ENCODE data around the gene NPW. TPM values are rescaled to one million over a fixed set of nuclear protein-coding genes. Genes with fewer than 3 reads are reported as not detected.

Gene NPW
- total RNA-seq, 4 donors from 2014 or later = not detected

DNA sequence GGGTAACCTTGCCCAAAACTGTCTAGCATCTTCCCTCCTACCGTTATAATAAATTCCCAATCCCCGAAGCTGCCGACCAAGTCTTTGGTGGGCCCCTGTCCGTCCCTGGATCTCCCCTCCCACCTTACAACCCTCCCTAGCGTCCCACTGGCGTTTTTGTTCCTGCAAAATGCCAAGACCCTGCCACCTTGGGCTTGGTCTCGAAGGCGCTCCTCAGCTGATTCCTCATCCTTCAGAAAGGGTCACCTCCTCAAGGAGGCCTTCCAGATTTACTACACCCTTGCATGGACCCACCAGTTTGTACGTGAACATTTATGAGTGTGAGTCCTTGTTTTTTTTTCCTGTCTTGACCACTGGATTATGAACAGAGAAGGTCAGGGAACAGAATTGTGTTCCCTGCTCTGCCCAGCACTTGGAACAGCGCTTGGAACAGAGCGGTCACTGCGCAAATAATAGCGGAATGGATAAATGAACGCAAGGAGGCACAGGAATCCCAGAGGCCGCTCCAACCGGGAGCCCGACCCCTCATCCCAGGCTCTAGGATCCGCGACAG lies 36.5 kb upstream of the NPW start:
- H3K27ac ChIP-seq = peak overlapping the region; percentile 68 to 83 (median 78)

DNA sequence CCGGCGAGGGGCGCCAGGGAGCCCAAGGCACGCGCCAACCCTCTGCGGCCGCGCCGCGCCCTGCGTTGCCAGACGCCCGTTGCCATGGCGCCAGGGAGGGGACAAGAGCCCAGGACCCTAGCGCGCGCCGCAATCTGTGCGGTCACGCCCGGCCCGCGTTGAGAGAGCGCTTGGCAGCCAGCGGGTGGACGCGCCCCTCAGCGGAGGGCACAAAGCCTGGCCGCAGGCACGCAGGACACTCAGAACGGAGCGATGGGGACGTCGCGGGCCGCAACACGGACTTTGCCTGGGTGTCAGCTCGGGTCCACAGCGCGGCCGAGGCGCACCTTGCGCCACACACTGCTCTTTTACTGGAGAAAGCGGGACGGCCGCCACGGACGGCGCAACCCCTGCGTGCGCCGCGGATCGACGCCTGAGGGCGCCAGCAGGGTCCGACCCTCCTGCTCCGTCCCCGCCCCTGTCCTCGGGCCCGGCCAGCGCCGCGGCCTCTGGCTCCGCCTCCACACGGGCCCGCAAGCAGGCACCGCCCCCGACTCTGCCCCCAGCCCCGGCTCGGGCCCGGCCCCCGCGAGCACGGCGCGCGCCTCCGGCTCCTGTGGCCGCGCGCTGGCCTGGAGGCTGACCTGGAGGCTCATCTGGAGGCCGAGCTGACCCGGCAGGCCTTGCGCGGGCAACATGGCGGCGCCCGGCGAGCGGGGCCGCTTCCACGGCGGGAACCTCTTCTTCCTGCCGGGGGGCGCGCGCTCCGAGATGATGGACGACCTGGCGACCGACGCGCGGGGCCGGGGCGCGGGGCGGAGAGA lies 35.8 kb upstream of the NPW start, which contains the start of gene GFER:
Gene GFER (plus strand): TSS at position 650 of the 803 bp plus-strand sequence. CDS start 26 bp downstream, at position 676.
- ATAC-seq (peak; percentile 76 to 85), DNase-seq (peak; percentile 68 to 82)
- intact Hi-C loops (cut with DNase I; ENCODE audit: low total_unique reads) (loop anchor here (10.0 kb wide), 1 partner anchor 369 kb away; the partner anchor contains the start of genes CRAMP1 and IFT140), in situ Hi-C loops (cut with MboI; ENCODE audit: low sequenced_read_pairs in 4 of 4) (no loop called here)
- H3K27me3 ChIP-seq = peaks cover 4 to 5% (median 5%) of the 10 kb centered on the region in 3 donors
- peak within 1 kb of the TSS; percentile 74 to 91 (median 86) for H3K4me3 ChIP-seq
- peak within 1 kb of the TSS; percentile 68 to 83 (median 78) for H3K27ac ChIP-seq
- peaks cover 16 to 25% of the 10 kb centered on the region in 2 donors for H3K4me1 ChIP-seq
- H3K36me3 ChIP-seq = peaks cover 0 to 21% of the 10 kb centered on the region in 2 donors
- no peaks in the 10 kb centered on the region for H3K9me3 ChIP-seq
- TF ChIP-seq, protein P1, sequence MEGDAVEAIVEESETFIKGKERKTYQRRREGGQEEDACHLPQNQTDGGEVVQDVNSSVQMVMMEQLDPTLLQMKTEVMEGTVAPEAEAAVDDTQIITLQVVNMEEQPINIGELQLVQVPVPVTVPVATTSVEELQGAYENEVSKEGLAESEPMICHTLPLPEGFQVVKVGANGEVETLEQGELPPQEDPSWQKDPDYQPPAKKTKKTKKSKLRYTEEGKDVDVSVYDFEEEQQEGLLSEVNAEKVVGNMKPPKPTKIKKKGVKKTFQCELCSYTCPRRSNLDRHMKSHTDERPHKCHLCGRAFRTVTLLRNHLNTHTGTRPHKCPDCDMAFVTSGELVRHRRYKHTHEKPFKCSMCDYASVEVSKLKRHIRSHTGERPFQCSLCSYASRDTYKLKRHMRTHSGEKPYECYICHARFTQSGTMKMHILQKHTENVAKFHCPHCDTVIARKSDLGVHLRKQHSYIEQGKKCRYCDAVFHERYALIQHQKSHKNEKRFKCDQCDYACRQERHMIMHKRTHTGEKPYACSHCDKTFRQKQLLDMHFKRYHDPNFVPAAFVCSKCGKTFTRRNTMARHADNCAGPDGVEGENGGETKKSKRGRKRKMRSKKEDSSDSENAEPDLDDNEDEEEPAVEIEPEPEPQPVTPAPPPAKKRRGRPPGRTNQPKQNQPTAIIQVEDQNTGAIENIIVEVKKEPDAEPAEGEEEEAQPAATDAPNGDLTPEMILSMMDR (IDR thresholded peaks at IDR 0.05 in 4 of 5, conservative IDR thresholded peaks at IDR 0.05 in 1 of 5) = peak in 4 of 5 experiments; percentile 20 to 45 (median 35)
- peak; percentile 29 to 54 for TF ChIP-seq POLR2A (IDR thresholded peaks at IDR 0.05)

More for the DNA sequence above, 36.5 kb upstream of the NPW start:
- Histone ChIP-seq H3K4me1 (peaks cover 16 to 25% of the 10 kb centered on the region in 2 donors), H3K4me3 (peak overlapping the region; percentile 61 to 91 (median 81)), H3K27me3 (no peaks in the 10 kb centered on the region), H3K36me3 (peaks cover 0 to 28% of the 10 kb centered on the region in 2 donors), H3K9me3 (no peaks in the 10 kb centered on the region)
- in situ Hi-C loops (cut with MboI; ENCODE audit: low sequenced_read_pairs in 4 of 4) (no loop called here), intact Hi-C loops (cut with DNase I; ENCODE audit: low total_unique reads) (loop anchor here (10.0 kb wide), 1 partner anchor 368 kb away; the partner anchor contains the start of genes CRAMP1 and IFT140)
- DNase-seq (no peak), ATAC-seq (no peak)
- TF ChIP-seq POLR2A (IDR thresholded peaks at IDR 0.05) = no peak

DNA sequence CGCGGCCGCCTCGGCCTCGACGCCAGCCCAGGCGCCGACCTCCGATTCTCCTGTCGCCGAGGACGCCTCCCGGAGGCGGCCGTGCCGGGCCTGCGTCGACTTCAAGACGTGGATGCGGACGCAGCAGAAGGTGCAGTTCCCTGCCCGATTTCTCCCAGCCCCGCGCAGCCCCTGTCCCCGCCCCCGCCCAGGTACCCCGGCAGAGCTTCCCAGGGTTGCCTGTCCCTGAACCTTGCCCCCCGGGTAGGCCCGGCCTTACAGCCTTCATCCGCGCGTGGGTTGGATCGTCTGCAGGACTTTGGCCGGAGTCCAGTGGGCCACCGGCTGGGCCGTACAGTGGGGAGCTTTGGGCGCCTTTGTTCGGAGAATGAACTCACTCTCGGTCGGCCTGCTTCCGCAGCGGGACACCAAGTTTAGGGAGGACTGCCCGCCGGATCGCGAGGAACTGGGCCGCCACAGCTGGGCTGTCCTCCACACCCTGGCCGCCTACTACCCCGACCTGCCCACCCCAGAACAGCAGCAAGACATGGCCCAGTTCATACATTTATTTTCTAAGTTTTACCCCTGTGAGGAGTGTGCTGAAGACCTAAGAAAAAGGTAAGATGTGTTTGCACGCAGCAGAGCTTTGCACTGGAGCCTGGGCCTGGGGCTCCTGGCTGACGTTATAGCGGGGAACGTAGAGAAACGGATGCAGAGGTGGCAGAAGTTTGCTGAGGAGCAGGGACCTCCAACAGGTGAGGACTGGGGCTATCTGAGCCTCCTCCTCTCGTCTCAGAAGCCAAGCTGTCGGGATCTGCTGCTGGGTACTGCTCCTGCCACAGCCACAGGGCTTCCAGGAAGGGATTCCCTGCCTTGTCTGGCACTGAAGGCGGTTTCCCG lies 35.0 kb upstream of the NPW start:
- peak overlapping the region; percentile 74 to 91 (median 86) for H3K4me3 ChIP-seq
- H3K27me3 ChIP-seq = peaks cover 12 to 14% (median 13%) of the 10 kb centered on the region in 3 donors
- peaks cover 0 to 20% of the 10 kb centered on the region in 2 donors for H3K36me3 ChIP-seq
- TF ChIP-seq, protein P1 (IDR thresholded peaks at IDR 0.05 in 4 of 5, conservative IDR thresholded peaks at IDR 0.05 in 1 of 5) = no peak
- no peak for TF ChIP-seq POLR2A (IDR thresholded peaks at IDR 0.05)
- DNase-seq = no peak
- intact Hi-C loops (cut with DNase I; ENCODE audit: low total_unique reads) = loop anchor here (10.0 kb wide), 1 partner anchor 370 kb away; the partner anchor contains the start of genes CRAMP1 and IFT140
- in situ Hi-C loops (cut with MboI; ENCODE audit: low sequenced_read_pairs in 4 of 4) = no loop called here
- peak; percentile 6 to 23 for ATAC-seq
- H3K4me1 ChIP-seq = peaks cover 16 to 25% of the 10 kb centered on the region in 2 donors
- no peaks in the 10 kb centered on the region for H3K9me3 ChIP-seq
- peak overlapping the region; percentile 52 to 83 (median 78) for H3K27ac ChIP-seq

DNA sequence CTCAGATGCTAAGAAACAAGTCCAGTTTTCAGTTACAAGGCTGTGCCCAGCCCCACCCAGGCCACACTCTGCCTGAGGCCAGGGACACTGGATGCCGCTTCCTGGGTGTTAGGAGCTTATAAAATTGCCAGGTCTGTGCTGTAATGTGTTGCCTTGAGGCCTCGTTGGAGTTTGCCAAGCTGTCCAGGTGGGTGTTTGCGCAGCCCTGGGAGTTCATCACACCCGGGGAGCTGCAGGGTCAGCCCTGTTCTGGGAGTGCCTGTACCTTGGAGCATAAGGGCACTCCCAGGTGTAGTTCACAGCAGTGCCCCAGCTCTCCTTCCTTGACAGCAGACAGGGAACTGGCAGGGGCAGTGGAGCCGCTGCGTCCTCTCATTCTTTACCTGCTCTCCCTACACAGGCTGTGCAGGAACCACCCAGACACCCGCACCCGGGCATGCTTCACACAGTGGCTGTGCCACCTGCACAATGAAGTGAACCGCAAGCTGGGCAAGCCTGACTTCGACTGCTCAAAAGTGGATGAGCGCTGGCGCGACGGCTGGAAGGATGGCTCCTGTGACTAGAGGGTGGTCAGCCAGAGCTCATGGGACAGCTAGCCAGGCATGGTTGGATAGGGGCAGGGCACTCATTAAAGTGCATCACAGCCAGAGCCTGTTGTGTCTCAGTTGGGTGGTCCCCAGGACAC lies 34.0 kb upstream of the NPW start:
- Histone ChIP-seq H3K4me1 (peaks cover 17 to 18% of the 10 kb centered on the region in 2 donors), H3K36me3 (peaks cover 0 to 20% of the 10 kb centered on the region in 2 donors), H3K9me3 (no peaks in the 10 kb centered on the region), H3K27me3 (peaks cover 17 to 22% (median 21%) of the 10 kb centered on the region in 3 donors), H3K27ac (no peak overlapping the region), H3K4me3 (peak overlapping the region in 2 of 4 donors; percentile 74 to 88)
- DNase-seq (no peak), ATAC-seq (no peak)
- in situ Hi-C loops (cut with MboI; ENCODE audit: low sequenced_read_pairs in 4 of 4) = no loop called here
- intact Hi-C loops (cut with DNase I; ENCODE audit: low total_unique reads) = loop anchor here (10.0 kb wide), 1 partner anchor 371 kb away; the partner anchor contains the start of genes CRAMP1 and IFT140
- TF ChIP-seq, protein P1 (IDR thresholded peaks at IDR 0.05 in 4 of 5, conservative IDR thresholded peaks at IDR 0.05 in 1 of 5) = no peak
- no peak for TF ChIP-seq POLR2A (IDR thresholded peaks at IDR 0.05)

Measured in gastrocnemius medialis (tissue), 4 donors.